Medulla oblongata (tissue), 1 donor: ENCODE results near the gene FAM50A.

Experiments
- DNase-seq: peaks from one replicate; pipeline ENCODE4 v3.0.0-alpha.2; 2015; ENCODE audit errors: extremely low spot score

Gene FAM50A

GRCh38 chrX:154412468-154412867, 31.5 kb upstream of the FAM50A start:
- DNase-seq: no peak

DNA sequence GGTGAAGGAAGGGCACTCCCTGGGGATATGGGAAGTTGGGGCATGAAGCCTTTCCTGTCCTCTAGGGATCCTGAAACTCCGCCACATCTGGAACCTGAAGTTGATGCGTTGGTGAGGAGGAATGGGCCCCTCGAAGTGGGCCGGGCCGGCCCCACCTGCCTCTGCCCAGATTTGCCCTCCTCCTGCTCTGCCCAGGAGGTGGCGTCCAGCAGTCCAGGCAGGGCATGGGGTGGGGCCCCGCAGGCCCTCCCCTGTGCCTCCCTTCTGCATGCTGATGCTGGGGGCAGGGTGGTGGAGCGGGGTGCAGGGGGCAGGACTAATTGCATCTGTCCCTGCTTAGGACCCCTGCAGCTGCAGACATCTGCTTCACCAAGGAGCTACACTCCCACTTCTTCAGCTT, 30.8 kb upstream of the FAM50A start:
- no peak for DNase-seq

- DNase-seq: no peak
These were observed 26.8 kb upstream of the FAM50A start for GRCh38 chrX:154417157-154417556.

GRCh38 chrX:154419189-154419588, 24.8 kb upstream of the FAM50A start:
- DNase-seq: no peak

DNA sequence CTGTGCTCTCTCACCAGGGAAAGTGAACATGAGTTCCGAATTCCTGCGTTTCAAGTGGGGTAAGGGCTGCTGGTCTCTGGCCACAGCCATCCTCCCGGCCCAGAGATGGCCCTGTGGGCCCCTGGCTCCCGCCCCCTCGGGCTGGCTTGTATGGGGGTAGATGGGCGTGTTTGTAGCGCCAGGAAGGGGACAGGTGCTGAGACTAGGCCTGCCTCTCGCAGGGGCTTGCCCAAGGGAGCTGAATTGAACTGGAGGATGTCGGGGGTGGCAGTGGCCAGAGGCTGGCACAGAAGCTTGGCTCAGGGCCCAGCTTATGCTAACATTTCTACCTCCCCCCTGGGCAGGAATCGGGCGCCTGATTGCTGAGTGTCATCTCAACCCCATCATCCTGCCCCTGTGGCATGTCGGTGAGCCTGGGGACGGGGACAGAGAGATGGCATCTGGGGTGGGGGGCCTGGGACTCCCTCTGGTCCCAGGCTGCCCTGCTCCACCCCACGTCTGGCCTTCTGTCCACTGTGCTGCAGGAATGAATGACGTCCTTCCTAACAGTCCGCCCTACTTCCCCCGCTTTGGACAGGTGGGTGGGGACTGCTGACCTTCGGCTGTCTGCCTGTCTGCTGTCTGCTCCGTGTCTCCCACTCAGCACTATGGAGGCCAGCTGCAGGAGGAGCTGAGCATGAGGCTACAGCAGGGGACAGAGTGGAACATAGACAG, 24.1 kb upstream of the FAM50A start:
- DNase-seq: no peak

- DNase-seq: no peak
These were observed 23.6 kb upstream of the FAM50A start for GRCh38 chrX:154420402-154420756.

DNA sequence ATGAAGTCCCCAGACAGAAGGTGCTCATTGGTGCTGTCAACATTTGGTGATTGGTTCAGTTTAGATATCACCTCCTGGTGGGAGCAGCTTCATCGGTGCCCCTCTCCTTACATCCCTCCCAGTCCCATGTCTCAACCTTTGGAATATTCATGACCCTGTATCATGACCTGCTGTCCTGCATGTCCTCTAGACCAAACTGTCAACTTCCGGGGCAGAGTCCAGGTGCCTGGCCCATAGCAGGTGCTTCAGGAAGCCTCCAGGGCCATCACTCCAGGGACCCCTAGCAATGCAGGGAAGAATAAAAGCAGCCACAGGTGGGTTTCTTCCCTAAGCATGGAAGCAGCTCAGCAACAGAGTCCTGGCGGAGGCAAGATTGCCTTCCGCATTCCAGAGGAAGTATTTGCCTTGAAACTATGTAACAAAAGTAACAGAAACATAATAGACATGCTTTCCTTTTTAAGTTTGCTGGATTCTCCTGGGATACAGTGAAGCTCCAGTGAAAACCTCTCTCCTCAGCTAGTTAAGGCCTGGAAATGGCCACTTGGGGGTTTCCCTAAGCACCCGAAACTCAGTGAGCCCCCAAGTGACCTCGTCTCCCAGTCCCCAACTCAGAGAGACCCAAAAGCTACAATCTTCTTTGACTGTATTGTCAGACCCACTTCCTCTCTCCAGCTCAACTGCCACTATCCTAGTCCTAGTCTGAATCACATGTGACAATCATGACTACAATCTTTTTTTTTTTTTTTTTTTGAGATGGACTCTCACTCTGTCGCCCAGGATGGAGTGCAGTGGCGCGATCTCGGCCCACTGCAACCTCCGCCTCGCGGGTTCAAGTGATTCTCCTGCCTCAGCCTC, 16.8 kb upstream of the FAM50A start:
- DNase-seq: no peak

DNA sequence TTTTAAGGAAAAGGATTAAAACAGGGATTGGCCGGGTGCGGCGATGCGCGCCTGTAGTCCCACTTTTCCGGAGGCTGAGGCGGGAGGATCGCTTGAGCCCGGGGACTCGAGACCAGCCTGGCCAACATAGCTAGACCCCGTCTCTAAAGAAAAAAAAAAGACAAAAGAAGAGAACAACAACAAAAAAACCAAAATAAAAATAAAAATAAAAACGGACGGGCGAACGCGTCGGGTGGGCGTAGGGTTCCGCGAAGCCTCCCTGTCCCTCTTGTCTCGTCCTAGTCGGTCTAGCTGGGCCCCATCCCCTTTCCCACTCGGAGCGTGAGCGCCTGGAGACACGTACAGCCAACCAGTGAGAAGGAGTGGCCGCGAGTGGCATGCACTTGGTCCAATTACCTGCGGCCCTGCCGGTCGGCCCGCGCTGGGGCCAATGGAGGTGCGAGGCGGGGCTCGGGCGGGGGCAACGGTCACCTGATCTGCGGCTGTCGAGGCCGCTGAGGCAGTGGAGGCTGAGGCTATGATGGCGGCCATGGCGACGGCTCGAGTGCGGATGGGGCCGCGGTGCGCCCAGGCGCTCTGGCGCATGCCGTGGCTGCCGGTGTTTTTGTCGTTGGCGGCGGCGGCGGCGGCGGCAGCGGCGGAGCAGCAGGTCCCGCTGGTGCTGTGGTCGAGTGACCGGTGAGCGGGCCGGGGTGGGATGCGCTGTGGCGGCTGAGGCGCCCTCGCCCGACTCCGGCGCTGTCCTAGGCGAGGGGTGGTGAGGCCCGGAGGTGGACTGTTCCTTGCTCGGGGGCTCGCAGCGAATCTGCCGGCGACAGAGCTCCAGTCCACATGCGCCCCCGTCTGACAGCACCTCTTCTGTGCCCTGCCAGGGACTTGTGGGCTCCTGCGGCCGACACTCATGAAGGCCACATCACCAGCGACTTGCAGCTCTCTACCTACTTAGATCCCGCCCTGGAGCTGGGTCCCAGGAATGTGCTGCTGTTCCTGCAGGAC, 15.5 kb upstream of the FAM50A start, which contains the start of gene ATP6AP1:
TSS of gene ATP6AP1 (plus strand) at position 502 of the 996 bp plus-strand sequence. CDS start at position 518, 16 bp downstream.
- peak; percentile 92 for DNase-seq

DNA sequence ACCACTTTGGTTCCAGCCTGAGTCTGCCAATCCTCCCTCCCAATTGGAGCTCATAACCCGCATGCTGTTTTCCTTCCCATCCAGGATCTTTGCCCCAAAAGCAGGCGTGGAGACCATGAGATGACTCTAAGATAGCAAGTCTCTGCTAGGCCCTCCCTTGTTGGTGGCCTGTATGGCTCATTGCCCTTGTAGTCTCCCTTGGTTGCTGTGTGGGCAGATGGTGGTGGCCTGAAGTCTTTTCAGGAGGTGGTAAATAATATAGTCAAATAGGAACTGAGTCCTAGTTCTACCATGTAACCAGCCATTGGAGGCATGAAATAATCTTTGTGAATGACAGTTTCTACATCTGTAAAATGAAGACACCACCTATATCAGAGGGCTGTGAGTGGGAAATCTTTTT, 14.2 kb upstream of the FAM50A start:
- DNase-seq: no peak

GRCh38 chrX:154430479-154430878, 13.5 kb upstream of the FAM50A start:
- no peak for DNase-seq

GRCh38 chrX:154430916-154431315, 13.0 kb upstream of the FAM50A start:
- DNase-seq: no peak

DNA sequence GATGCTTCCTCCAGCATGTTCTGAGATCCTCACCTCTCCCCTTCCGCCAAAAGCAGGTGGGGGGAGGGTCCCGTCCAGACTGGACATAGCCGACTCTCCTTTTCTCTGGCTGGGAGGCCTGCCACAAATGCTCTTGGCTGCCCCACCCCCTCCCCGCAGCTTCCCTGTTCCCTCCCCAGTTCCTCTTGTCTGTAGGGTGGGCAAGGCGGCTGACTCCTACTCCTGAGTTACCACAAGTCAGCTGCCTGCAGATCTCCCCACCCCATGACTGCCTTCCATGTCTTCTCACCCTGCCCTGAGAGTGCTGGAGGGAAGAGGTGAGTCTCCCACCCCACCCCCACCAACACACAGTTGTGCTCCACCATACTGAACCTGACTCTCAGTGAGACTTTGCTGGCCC, 12.6 kb upstream of the FAM50A start:
- DNase-seq: peak; percentile 43

GRCh38 chrX:154432210-154432609, 11.7 kb upstream of the FAM50A start:
- no peak for DNase-seq

- DNase-seq: no peak
These were observed 10.3 kb upstream of the FAM50A start for GRCh38 chrX:154433605-154434004.

GRCh38 chrX:154434394-154435168, 9.4 kb upstream of the FAM50A start:
- no peak for DNase-seq

- DNase-seq: no peak
These were observed 8.7 kb upstream of the FAM50A start for GRCh38 chrX:154435171-154435733.

GRCh38 chrX:154436374-154436982, 7.5 kb upstream of the FAM50A start:
- DNase-seq: no peak

DNA sequence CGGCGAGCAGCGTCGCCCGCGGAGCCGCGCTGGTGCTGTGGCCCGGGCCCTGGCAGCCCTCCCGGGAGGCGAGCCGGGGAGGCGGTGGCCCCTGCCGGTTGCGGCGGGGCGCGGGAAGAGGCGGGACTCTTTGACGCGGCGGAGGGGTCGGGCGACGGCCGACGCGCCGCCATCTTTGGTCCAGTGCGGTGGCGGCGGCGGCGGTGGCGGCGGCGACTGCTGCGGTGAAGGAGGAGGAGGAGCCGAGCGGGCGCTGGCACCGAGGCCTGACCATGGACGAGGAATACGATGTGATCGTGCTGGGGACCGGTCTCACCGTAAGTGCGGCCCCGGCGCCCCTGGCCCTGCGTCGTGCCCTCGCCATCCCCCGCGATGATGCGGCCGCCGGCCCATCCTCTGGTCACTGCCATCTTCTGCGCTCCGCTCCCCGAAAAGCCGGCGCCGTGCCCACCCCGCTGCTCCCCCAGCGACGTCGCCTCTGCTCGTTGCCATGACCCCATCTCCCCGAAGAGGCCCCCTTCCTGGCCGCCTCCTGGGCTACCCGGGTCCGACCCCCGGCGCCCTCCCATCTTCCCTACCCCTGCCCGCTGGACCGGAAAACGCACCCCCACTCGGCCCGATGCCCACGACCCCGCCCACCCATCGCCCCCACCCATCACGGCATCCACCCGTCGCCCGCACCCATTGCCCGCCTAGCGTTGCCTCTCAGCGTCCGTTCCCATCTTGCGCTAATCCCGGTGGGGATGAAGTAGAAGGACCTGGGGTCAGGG, 6.8 kb upstream of the FAM50A start, which contains the start of gene GDI1:
TSS of gene GDI1 (plus strand) at position 172 of the 770 bp plus-strand sequence. CDS start at position 273, 101 bp downstream.
- no peak for DNase-seq
